NB4 (cell line): ENCODE data around the gene ANKRD65.

Source experiments
- POLR2A ChIP-seq: IDR thresholded peaks from 2 replicates; pipeline ENCODE4 v1.6.1; 2011; ENCODE audit warnings: mild to moderate bottlenecking; ENCODE audit not compliant: insufficient read length; ENCODE audit errors: extremely low read depth
- TF ChIP-seq, protein P1 (sequence below): IDR thresholded peaks from one replicate; pipeline ENCODE4 v1.5.1; 2012; ENCODE audit warnings: low read depth, low read length

DNA sequence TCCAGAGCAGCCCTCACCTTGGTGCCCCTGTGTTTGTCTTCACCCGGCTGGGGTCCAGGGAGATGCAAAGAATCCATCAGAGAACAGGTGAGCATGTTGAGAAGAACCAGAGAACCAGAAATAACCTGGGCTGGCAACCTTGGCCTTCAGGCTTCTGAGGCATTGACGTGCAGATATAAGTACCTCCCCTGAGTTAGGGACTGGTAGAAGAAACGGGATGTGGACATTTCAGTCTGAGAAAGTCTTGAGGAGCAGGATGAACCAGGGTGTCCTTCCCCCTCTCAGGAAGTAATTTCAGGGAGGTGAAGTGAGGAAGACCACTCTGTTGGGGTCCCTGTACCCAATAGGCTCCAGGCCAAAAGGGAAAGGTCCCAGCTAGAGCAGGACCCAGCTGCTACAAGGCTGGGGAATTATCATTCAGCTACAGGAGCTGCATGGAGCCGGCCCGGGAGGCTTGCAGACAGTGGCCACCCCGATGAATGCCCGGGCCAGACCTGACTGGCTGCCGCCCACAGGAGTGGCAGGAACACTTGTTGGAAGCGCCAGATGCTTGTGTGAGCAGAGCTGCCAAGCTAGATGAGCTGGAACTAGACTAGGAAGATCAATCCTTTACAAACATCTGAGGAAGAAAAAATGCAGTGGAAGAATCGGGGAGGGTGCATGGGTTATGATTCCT is 44.4 kb downstream of the ANKRD65 start:
- TF ChIP-seq, protein P1, sequence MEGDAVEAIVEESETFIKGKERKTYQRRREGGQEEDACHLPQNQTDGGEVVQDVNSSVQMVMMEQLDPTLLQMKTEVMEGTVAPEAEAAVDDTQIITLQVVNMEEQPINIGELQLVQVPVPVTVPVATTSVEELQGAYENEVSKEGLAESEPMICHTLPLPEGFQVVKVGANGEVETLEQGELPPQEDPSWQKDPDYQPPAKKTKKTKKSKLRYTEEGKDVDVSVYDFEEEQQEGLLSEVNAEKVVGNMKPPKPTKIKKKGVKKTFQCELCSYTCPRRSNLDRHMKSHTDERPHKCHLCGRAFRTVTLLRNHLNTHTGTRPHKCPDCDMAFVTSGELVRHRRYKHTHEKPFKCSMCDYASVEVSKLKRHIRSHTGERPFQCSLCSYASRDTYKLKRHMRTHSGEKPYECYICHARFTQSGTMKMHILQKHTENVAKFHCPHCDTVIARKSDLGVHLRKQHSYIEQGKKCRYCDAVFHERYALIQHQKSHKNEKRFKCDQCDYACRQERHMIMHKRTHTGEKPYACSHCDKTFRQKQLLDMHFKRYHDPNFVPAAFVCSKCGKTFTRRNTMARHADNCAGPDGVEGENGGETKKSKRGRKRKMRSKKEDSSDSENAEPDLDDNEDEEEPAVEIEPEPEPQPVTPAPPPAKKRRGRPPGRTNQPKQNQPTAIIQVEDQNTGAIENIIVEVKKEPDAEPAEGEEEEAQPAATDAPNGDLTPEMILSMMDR, result no peak
- no peak for TF ChIP-seq POLR2A
